HCT116 (cell line): ENCODE data around the gene PRR5L. TPM values are rescaled to one million over a fixed set of nuclear protein-coding genes. Genes with fewer than 3 reads are reported as not detected.

Source experiments
- ATAC-seq: fragments of 200-7000 bp; cut with Tn5 transposase; 2 replicates; pipeline ENCODE4 v1.9.1; 2020; ENCODE audit warnings: mild to moderate bottlenecking, moderate library complexity
- BruUV-seq: library from RNA; stranded (reverse); fragments of 400-500 nt; replicated peaks from 2 replicates; lab custom pipeline; 2021; lab: Mats Ljungman, UMichigan
- CTCF ChIA-PET: fragments of 300-600 bp; sonication (Branson Sonifier 250); formaldehyde crosslinking; loops from one replicate; lab custom pipeline; 2021; ENCODE audit warnings: antibody characterized with exemption; lab: Charles Lee
- POLR2A ChIA-PET: fragments of 300-600, 350-600 bp; sonication (Branson Sonifier 250); formaldehyde crosslinking; loops from one replicate; lab custom pipeline; 2021; ENCODE audit warnings: antibody characterized with exemption; lab: Charles Lee
- RAD21 ChIA-PET, 2 experiments: fragments of 300-600 bp; sonication (Branson Sonifier 250); formaldehyde crosslinking; loops; one replicate each; lab custom pipeline; 2023; ENCODE audit warnings: low total read pairs in 2 of 2; ENCODE audit not compliant: uncharacterized antibody in 2 of 2, unreplicated experiment in 2 of 2, low non-redundant PET in 1 of 2; lab: Charles Lee
- DNase-seq: peaks from one replicate; pipeline ENCODE4 v3.0.0-alpha.2; 2010; ENCODE audit warnings: low read depth, low spot score
- H2AFZ ChIP-seq: fragments of 200-600 bp; shearing (Covaris generic), sonication (generic); 2 replicates; pipeline ENCODE4 v1.6.1; 2017; ENCODE audit warnings: low read depth, mixed run types, mixed read lengths, antibody characterized with exemption, low read length; ENCODE audit not compliant: poor library complexity, severe bottlenecking
- H3K27ac ChIP-seq: 2 replicates; pipeline ENCODE4 v1.5.1; 2012; ENCODE audit warnings: low read depth, low read length
- H3K27me3 ChIP-seq: fragments of 200-600 bp; sonication (generic); 2 replicates; pipeline ENCODE4 v1.6.1; 2016; ENCODE audit warnings: mixed run types, low read length, mixed read lengths; ENCODE audit not compliant: insufficient read depth
- H3K36me3 ChIP-seq, 2 experiments: fragments of 200-500 bp in 1 of 2; fragments of 200-600 bp in 1 of 2; sonication (Bioruptor generic) in 1 of 2; sonication (generic) in 1 of 2; 2 replicates each; pipeline versions ENCODE4 v1.5.1 to v1.6.1; 2014 to 2016; ENCODE audit warnings: low read length in 2 of 2, inconsistent platforms in 1 of 2, mixed read lengths in 1 of 2, mixed run types in 1 of 2; ENCODE audit not compliant: insufficient read depth in 2 of 2, control insufficient read depth in 1 of 2
- H3K4me1 ChIP-seq, 2 experiments: fragments of 200-600 bp in 1 of 2; sonication (generic) in 1 of 2; 2 replicates each; pipeline versions ENCODE4 v1.5.1 to v1.6.1; 2012 to 2017; ENCODE audit warnings: low read length in 2 of 2, inconsistent platforms in 1 of 2, mild to moderate bottlenecking in 1 of 2, mixed read lengths in 1 of 2, mixed run types in 1 of 2, moderate library complexity in 1 of 2; ENCODE audit not compliant: insufficient read depth in 2 of 2, control insufficient read depth in 1 of 2
- H3K4me2 ChIP-seq: fragments of 200-600 bp; sonication (generic); 2 replicates; pipeline ENCODE4 v1.6.1; 2017; ENCODE audit warnings: mixed run types, low read length, mixed read lengths
- H3K4me3 ChIP-seq, 2 experiments: fragments of 200-600 bp in 1 of 2; sonication (generic) in 1 of 2; replicated peaks in 1 of 2; 2 replicates each; pipeline ENCODE4 v1.5.1; 2011 to 2016; ENCODE audit warnings: low read length in 2 of 2, control low read depth in 1 of 2, low read depth in 1 of 2, mild to moderate bottlenecking in 1 of 2, mixed read lengths in 1 of 2, mixed run types in 1 of 2
- H3K79me2 ChIP-seq: fragments of 200-600 bp; sonication (generic); 2 replicates; pipeline ENCODE4 v1.6.1; 2017; ENCODE audit warnings: mild to moderate bottlenecking, mixed run types, low read length, moderate library complexity, mixed read lengths; ENCODE audit not compliant: insufficient read depth
- H3K9ac ChIP-seq: fragments of 200-600 bp; sonication (generic); 2 replicates; pipeline ENCODE4 v1.6.1; 2016; ENCODE audit warnings: low read length, mixed read lengths
- H3K9me2 ChIP-seq: fragments of 200-600 bp; sonication (generic), shearing (Covaris generic); 2 replicates; pipeline ENCODE4 v1.6.1; 2017; ENCODE audit warnings: mixed run types, mild to moderate bottlenecking, moderate library complexity; ENCODE audit not compliant: insufficient read depth
- H3K9me3 ChIP-seq, 2 experiments: fragments of 200-500 bp in 1 of 2; fragments of 200-600 bp in 1 of 2; sonication (Bioruptor generic) in 1 of 2; sonication (generic) in 1 of 2; 2 replicates each; pipeline ENCODE4 v1.6.1; 2014 to 2017; ENCODE audit warnings: low read length in 2 of 2, mixed read lengths in 2 of 2, inconsistent platforms in 1 of 2, low read depth in 1 of 2, mild to moderate bottlenecking in 1 of 2, mixed run types in 1 of 2, moderate library complexity in 1 of 2; ENCODE audit not compliant: control insufficient read depth in 1 of 2, insufficient read depth in 1 of 2
- H4K20me1 ChIP-seq: fragments of 200-600 bp; sonication (generic), shearing (Covaris generic); 2 replicates; pipeline ENCODE4 v1.6.1; 2017; ENCODE audit warnings: mixed run types, mild to moderate bottlenecking, moderate library complexity; ENCODE audit not compliant: insufficient read depth
- CBX3 ChIP-seq: IDR thresholded peaks from 2 replicates; pipeline ENCODE4 v1.6.1; 2012; ENCODE audit warnings: low read depth
- EGR1 ChIP-seq: IDR thresholded peaks from 2 replicates; pipeline ENCODE4 v1.6.1; 2012; ENCODE audit warnings: low read depth
- ELF1 ChIP-seq: IDR thresholded peaks from 2 replicates; pipeline ENCODE4 v1.6.1; 2012; ENCODE audit warnings: low read depth, borderline replicate concordance
- EZH2 ChIP-seq: fragments of 200-600 bp; sonication (generic); IDR thresholded peaks from 2 replicates; pipeline ENCODE4 v1.6.1; 2017; ENCODE audit warnings: antibody characterized with exemption, mixed run types
- FOSL1 ChIP-seq: IDR thresholded peaks from 2 replicates; pipeline ENCODE4 v1.6.1; 2012; ENCODE audit warnings: low read depth
- MAX ChIP-seq: IDR thresholded peaks from 2 replicates; pipeline ENCODE4 v1.6.1; 2012
- POLR2A ChIP-seq: IDR thresholded peaks from 2 replicates; pipeline ENCODE4 v1.7.0; 2011; ENCODE audit warnings: borderline replicate concordance; ENCODE audit not compliant: insufficient read depth, insufficient read length; ENCODE audit errors: extremely low read depth
- POLR2AphosphoS5 ChIP-seq: IDR thresholded peaks from 2 replicates; pipeline ENCODE4 v1.6.1; 2011; ENCODE audit warnings: mild to moderate bottlenecking, low read depth, low read length, moderate library complexity
- RAD21 ChIP-seq: IDR thresholded peaks from 2 replicates; pipeline ENCODE4 v1.6.1; 2012; ENCODE audit warnings: low read depth, mild to moderate bottlenecking
- SRF ChIP-seq: IDR thresholded peaks from 2 replicates; pipeline ENCODE4 v1.6.1; 2012; ENCODE audit warnings: low read depth
- TCF7L2 ChIP-seq: IDR thresholded peaks from 2 replicates; pipeline ENCODE4 v1.7.0; 2011; ENCODE audit warnings: borderline replicate concordance, inconsistent platforms; ENCODE audit not compliant: insufficient read depth, insufficient read length; ENCODE audit errors: extremely low read depth
- YY1 ChIP-seq: IDR thresholded peaks from 2 replicates; pipeline ENCODE4 v1.6.1; 2011; ENCODE audit warnings: low read length, low read depth, moderate library complexity, mild to moderate bottlenecking; ENCODE audit not compliant: insufficient replicate concordance; ENCODE audit errors: extremely low read depth
- ZFX ChIP-seq: fragments of 450-650 bp; IDR thresholded peaks from 2 replicates; pipeline ENCODE4 v1.6.1; 2017
- ZNF274 ChIP-seq: fragments of 200-500 bp; sonication (Bioruptor generic); IDR thresholded peaks from 2 replicates; pipeline ENCODE4 v1.6.1; 2014; ENCODE audit warnings: mild to moderate bottlenecking, low read depth, low read length, inconsistent platforms
- intact Hi-C: fragments of 100-400 bp; cut with micrococcal nuclease; formaldehyde crosslinking; loops from 2 replicates; pipeline ENCODE4 v1.10.0; 2022
- total RNA-seq: library from RNA; stranded (reverse); gene quantifications from one replicate; pipeline ENCODE4 v1.2.1, GENCODE V29; 2021; ENCODE audit not compliant: unreplicated experiment
- TF ChIP-seq, protein P1 (sequence below): IDR thresholded peaks from 2 replicates; pipeline ENCODE4 v1.6.1; 2012; ENCODE audit warnings: low read depth

Gene PRR5L
- total RNA-seq, 1 experiment from 2014 or later: 0.47 TPM

- intact Hi-C loops: no loop called here
- H3K27ac ChIP-seq: no peak overlapping the region
- H3K4me2 ChIP-seq: no peak overlapping the region
- peaks cover 54% of the 10 kb centered on the region for H3K27me3 ChIP-seq
- ATAC-seq (no peak), DNase-seq (no peak)
- H3K4me1 ChIP-seq: no peaks in the 10 kb centered on the region
- no peak overlapping the region for H3K9ac ChIP-seq
- H3K36me3 ChIP-seq: no peaks in the 10 kb centered on the region
- RAD21 ChIA-PET: no interaction called here
- no peaks in the 10 kb centered on the region for H3K9me3 ChIP-seq
- no peak overlapping the region for H3K4me3 ChIP-seq
- H4K20me1 ChIP-seq: no peaks in the 10 kb centered on the region
- H2AFZ ChIP-seq: no peak overlapping the region
- TF ChIP-seq EZH2 (no peak), SRF (no peak), ELF1 (no peak), POLR2A (no peak), ZFX (no peak), POLR2AphosphoS5 (no peak), YY1 (no peak), CBX3 (no peak), FOSL1 (no peak), TCF7L2 (no peak), EGR1 (no peak), MAX (no peak), RAD21 (no peak), ZNF274 (no peak)
- TF ChIP-seq, protein P1, sequence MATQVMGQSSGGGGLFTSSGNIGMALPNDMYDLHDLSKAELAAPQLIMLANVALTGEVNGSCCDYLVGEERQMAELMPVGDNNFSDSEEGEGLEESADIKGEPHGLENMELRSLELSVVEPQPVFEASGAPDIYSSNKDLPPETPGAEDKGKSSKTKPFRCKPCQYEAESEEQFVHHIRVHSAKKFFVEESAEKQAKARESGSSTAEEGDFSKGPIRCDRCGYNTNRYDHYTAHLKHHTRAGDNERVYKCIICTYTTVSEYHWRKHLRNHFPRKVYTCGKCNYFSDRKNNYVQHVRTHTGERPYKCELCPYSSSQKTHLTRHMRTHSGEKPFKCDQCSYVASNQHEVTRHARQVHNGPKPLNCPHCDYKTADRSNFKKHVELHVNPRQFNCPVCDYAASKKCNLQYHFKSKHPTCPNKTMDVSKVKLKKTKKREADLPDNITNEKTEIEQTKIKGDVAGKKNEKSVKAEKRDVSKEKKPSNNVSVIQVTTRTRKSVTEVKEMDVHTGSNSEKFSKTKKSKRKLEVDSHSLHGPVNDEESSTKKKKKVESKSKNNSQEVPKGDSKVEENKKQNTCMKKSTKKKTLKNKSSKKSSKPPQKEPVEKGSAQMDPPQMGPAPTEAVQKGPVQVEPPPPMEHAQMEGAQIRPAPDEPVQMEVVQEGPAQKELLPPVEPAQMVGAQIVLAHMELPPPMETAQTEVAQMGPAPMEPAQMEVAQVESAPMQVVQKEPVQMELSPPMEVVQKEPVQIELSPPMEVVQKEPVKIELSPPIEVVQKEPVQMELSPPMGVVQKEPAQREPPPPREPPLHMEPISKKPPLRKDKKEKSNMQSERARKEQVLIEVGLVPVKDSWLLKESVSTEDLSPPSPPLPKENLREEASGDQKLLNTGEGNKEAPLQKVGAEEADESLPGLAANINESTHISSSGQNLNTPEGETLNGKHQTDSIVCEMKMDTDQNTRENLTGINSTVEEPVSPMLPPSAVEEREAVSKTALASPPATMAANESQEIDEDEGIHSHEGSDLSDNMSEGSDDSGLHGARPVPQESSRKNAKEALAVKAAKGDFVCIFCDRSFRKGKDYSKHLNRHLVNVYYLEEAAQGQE: no peak
- TF ChIP-seq, all 23 proteins: peak for 0
- Histone ChIP-seq H3K79me2 (no peaks in the 10 kb centered on the region), H3K9me2 (no peaks in the 10 kb centered on the region)
- BruUV-seq: no TSS peak
- POLR2A ChIA-PET: no interaction called here
- CTCF ChIA-PET: no interaction called here
Observed at GRCh38 chr11:36356201-36356600, 60.1 kb downstream of the PRR5L start.
